ENCODE data around the gene PARN. TPM values are rescaled to one million over a fixed set of nuclear protein-coding genes. Genes with fewer than 3 reads are reported as not detected.

Gene PARN
- total and polyA plus RNA-seq, 2 of the 8 experiments (the other 6 are each of a cell fraction or from before 2014, with no cell fraction given) = 24.5 to 44.6 TPM

DNA sequence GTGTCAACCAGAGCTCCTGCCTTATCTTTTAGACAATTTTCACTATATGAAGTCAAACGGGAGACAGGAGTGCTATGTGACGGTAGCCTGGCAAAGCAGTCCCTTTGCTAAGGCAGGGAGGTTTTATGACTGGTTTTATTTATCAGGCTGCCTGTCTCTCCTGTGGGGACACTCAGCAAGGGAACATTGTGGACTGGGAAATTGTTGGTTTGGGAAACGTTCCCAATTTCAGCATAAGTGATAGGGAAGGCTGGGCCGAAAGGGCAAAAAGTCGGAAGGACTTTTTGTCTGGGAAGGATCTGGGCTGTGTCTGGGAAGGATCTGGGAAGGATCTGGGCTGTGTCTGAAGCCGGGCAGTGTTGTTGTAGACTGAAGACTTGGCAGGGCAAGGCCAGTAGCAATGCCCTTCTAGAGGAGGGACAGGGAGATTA lies 211.2 kb downstream of the PARN start:
- H3K79me2 ChIP-seq (ENCODE audit: control insufficient read depth in 1 of 2, insufficient read depth in 2 of 2, low read length in 2 of 2) = no peaks in the 10 kb centered on the region
- H3K79me1 ChIP-seq (ENCODE audit: low read depth, low read length) = no peaks in the 10 kb centered on the region
- H4K5ac ChIP-seq (ENCODE audit: insufficient read length, low read depth, low read length) = no peak overlapping the region
- no peak overlapping the region for H2AFZ ChIP-seq (ENCODE audit: low read length)
- H3K14ac ChIP-seq (ENCODE audit: insufficient read length) = no peak overlapping the region
- H3K18ac ChIP-seq (ENCODE audit: extremely low read depth, low read length) = no peak overlapping the region
- no peak overlapping the region for H2BK12ac ChIP-seq (ENCODE audit: low read depth, low read length)
- H2BK5ac ChIP-seq (ENCODE audit: low read depth, low read length) = no peak overlapping the region
- H3K4me1 ChIP-seq (replicated peaks in 1 of 4; ENCODE audit: control insufficient read depth in 3 of 4, insufficient read depth in 4 of 4, low read length in 3 of 4) = no peaks in the 10 kb centered on the region
- DNase-seq (ENCODE audit: low read depth in 1 of 2, low spot score in 2 of 2) = no peak
- no peak overlapping the region for H2BK15ac ChIP-seq (ENCODE audit: low read length)
- no peaks in the 10 kb centered on the region for H4K20me1 ChIP-seq (replicated peaks in 1 of 2; ENCODE audit: control insufficient read depth in 1 of 2, insufficient read depth in 2 of 2, low read length in 2 of 2)
- no peaks in the 10 kb centered on the region; a peak in 1 of 8 replicates for H3K36me3 ChIP-seq (ENCODE audit: control insufficient read depth in 2 of 4, insufficient read depth in 4 of 4, low read length in 3 of 4)
- no peak overlapping the region for H3K9ac ChIP-seq (replicated peaks in 1 of 4; ENCODE audit: extremely low read depth in 1 of 4, low read depth in 3 of 4, low read length in 3 of 4)
- no peak overlapping the region for H2BK20ac ChIP-seq (ENCODE audit: low read length)
- POLR2A ChIA-PET (ENCODE audit: partially characterized antibody) = no interaction called here
- 89% methylated on average over 6 of the region's 6 CpGs; no CpG with 5 or more reads in 1 of the 2 experiments for WGBS, 2 experiments (ENCODE audit: extremely low coverage in 1 of 2, insufficient coverage in 1 of 2, insufficient read length in 1 of 2, insufficient replicate concordance in 2 of 2, low coverage in 1 of 2, low lambda C conversion rate in 2 of 2, missing lambda C conversion rate in 1 of 2)
- no peaks in the 10 kb centered on the region for H3K23me2 ChIP-seq (ENCODE audit: low read depth, low read length)
- CTCF ChIA-PET (ENCODE audit: partially characterized antibody) = no interaction called here
- H3K56ac ChIP-seq (replicated peaks; ENCODE audit: insufficient read length, low read depth, low read length) = no peak overlapping the region
- H4K91ac ChIP-seq (replicated peaks; ENCODE audit: insufficient read length, low read length) = no peak overlapping the region
- H3K27me3 ChIP-seq (replicated peaks in 1 of 4; ENCODE audit: control insufficient read depth in 3 of 4, extremely low read depth in 1 of 4, insufficient read depth in 3 of 4, low read length in 3 of 4) = no peaks in the 10 kb centered on the region
- H2BK120ac ChIP-seq (replicated peaks; ENCODE audit: low read depth, low read length) = no peak overlapping the region
- H2AK5ac ChIP-seq (ENCODE audit: low read depth, low read length) = no peak overlapping the region
- H4K8ac ChIP-seq (ENCODE audit: extremely low read depth, insufficient read depth, low read length) = no peak overlapping the region
- H3K27ac ChIP-seq (ENCODE audit: low read depth, low read length) = no peak overlapping the region
- no peak overlapping the region for H3K4me2 ChIP-seq (ENCODE audit: insufficient read depth in 1 of 2, low read depth in 2 of 2, low read length in 2 of 2)
- H3K9me3 ChIP-seq (ENCODE audit: insufficient read depth in 2 of 2, low read depth in 1 of 2, low read length in 1 of 2) = no peaks in the 10 kb centered on the region
- no peak overlapping the region for H3K4ac ChIP-seq (replicated peaks; ENCODE audit: insufficient read length, low read depth, low read length)
- no peak for FAIRE-seq
- H3K4me3 ChIP-seq (ENCODE audit: extremely low read depth in 1 of 4, insufficient read depth in 2 of 4, low read depth in 3 of 4, low read length in 4 of 4) = no peak overlapping the region
- no peak overlapping the region for H3K23ac ChIP-seq (ENCODE audit: insufficient read length)
- TF ChIP-seq, protein P1, sequence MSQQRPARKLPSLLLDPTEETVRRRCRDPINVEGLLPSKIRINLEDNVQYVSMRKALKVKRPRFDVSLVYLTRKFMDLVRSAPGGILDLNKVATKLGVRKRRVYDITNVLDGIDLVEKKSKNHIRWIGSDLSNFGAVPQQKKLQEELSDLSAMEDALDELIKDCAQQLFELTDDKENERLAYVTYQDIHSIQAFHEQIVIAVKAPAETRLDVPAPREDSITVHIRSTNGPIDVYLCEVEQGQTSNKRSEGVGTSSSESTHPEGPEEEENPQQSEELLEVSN (IDR thresholded peaks at IDR 0.05) = no peak
- no peak for TF ChIP-seq SP2 (IDR thresholded peaks at IDR 0.05; ENCODE audit: low read length)
- TF ChIP-seq TAF7 (optimal IDR thresholded peaks at IDR 0.05; ENCODE audit: borderline replicate concordance, low read depth, low read length) = no peak
- TF ChIP-seq, protein P2, sequence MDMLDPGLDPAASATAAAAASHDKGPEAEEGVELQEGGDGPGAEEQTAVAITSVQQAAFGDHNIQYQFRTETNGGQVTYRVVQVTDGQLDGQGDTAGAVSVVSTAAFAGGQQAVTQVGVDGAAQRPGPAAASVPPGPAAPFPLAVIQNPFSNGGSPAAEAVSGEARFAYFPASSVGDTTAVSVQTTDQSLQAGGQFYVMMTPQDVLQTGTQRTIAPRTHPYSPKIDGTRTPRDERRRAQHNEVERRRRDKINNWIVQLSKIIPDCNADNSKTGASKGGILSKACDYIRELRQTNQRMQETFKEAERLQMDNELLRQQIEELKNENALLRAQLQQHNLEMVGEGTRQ (IDR thresholded peaks at IDR 0.05; ENCODE audit: low read length) = no peak
- no peak for TF ChIP-seq TCF12 (IDR thresholded peaks at IDR 0.05; ENCODE audit: low read depth, low read length)
- no peak for TF ChIP-seq HDAC6 (IDR thresholded peaks at IDR 0.05; ENCODE audit: low read depth, low read length)
- TF ChIP-seq MAFK (IDR thresholded peaks at IDR 0.05; ENCODE audit: low read depth, low read length) = no peak
- TF ChIP-seq KDM4A (IDR thresholded peaks at IDR 0.05; ENCODE audit: low read depth, low read length, severe bottlenecking) = no peak
- no peak for TF ChIP-seq CHD1 (IDR thresholded peaks at IDR 0.05; ENCODE audit: low read depth, low read length)
- TF ChIP-seq BCL11A (IDR thresholded peaks at IDR 0.05; ENCODE audit: low read depth in 2 of 2, low read length in 2 of 2) = no peak
- TF ChIP-seq, protein P3, sequence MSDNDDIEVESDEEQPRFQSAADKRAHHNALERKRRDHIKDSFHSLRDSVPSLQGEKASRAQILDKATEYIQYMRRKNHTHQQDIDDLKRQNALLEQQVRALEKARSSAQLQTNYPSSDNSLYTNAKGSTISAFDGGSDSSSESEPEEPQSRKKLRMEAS (IDR thresholded peaks at IDR 0.05) = no peak
- no peak for TF ChIP-seq CBX5 (IDR thresholded peaks at IDR 0.05; ENCODE audit: low read depth, low read length)
- TF ChIP-seq SUZ12 (IDR thresholded peaks at IDR 0.05; ENCODE audit: low read length) = no peak
